Measurements from ENCODE around the gene PCDH8. TPM values are rescaled to one million over a fixed set of nuclear protein-coding genes. Genes with fewer than 3 reads are reported as not detected.

The PCDH8 gene
- total and polyA plus RNA-seq, 12 donors = not detected

GRCh38 chr13:52870143-52870542 lies 21.7 kb upstream of the PCDH8 start:
- intact Hi-C loops (cut with DNase I) = no loop called here
- ATAC-seq = no peak
- Histone ChIP-seq H3K4me1 (no peaks in the 10 kb centered on the region), H3K36me3 (no peaks in the 10 kb centered on the region), H3K27me3 (peaks cover 0 to 15% (median 0%) of the 10 kb centered on the region in 7 donors), H3K9me3 (peaks cover 0 to 18% (median 13%) of the 10 kb centered on the region in 11 donors), H3K27ac (no peak overlapping the region), H3K4me3 (no peak overlapping the region)
- no peak for DNase-seq
- no peak for TF ChIP-seq CTCF (IDR thresholded peaks at IDR 0.05)
- 71 to 78% methylated on average over 3 of the region's 3 CpGs for WGBS, 2 donors

GRCh38 chr13:52869621-52870020 lies 21.2 kb upstream of the PCDH8 start:
- Histone ChIP-seq H3K27me3 (peaks cover 0 to 15% (median 0%) of the 10 kb centered on the region in 7 donors), H3K27ac (no peak overlapping the region), H3K4me1 (no peaks in the 10 kb centered on the region), H3K36me3 (no peaks in the 10 kb centered on the region), H3K9me3 (peaks cover 0 to 13% (median 8%) of the 10 kb centered on the region in 11 donors), H3K4me3 (no peak overlapping the region)
- ATAC-seq (no peak), DNase-seq (no peak)
- WGBS, 2 donors = 52 to 54% methylated on average over 4 of the region's 4 CpGs
- no peak for TF ChIP-seq CTCF (IDR thresholded peaks at IDR 0.05)
- intact Hi-C loops (cut with DNase I) = no loop called here

- H3K4me3 ChIP-seq = no peak overlapping the region
- WGBS, 2 donors = 87 to 89% methylated on average over 4 of the region's 4 CpGs
Observed at GRCh38 chr13:52869050-52869449, 20.6 kb upstream of the PCDH8 start.

GRCh38 chr13:52868190-52868589 lies 19.8 kb upstream of the PCDH8 start:
- WGBS, 2 donors = 66 to 71% methylated on average over 4 of the region's 4 CpGs

More at GRCh38 chr13:52869050-52869449, 20.6 kb upstream of the PCDH8 start:
- H3K36me3 ChIP-seq = no peaks in the 10 kb centered on the region
- no peaks in the 10 kb centered on the region for H3K4me1 ChIP-seq
- no peak overlapping the region for H3K27ac ChIP-seq
- H3K9me3 ChIP-seq = peaks cover 0 to 7% (median 2%) of the 10 kb centered on the region in 11 donors
- DNase-seq (no peak), ATAC-seq (no peak)
- TF ChIP-seq CTCF (IDR thresholded peaks at IDR 0.05) = no peak
- H3K27me3 ChIP-seq = peaks cover 0 to 15% (median 0%) of the 10 kb centered on the region in 7 donors
- intact Hi-C loops (cut with DNase I) = no loop called here

More at GRCh38 chr13:52868190-52868589, 19.8 kb upstream of the PCDH8 start:
- Histone ChIP-seq H3K9me3 (peaks cover 0 to 2% (median 0%) of the 10 kb centered on the region in 11 donors), H3K36me3 (no peaks in the 10 kb centered on the region), H3K4me1 (no peaks in the 10 kb centered on the region), H3K4me3 (no peak overlapping the region), H3K27me3 (peaks cover 0 to 15% (median 0%) of the 10 kb centered on the region in 7 donors), H3K27ac (no peak overlapping the region)
- DNase-seq (no peak), ATAC-seq (no peak)
- intact Hi-C loops (cut with DNase I) = no loop called here
- TF ChIP-seq CTCF (IDR thresholded peaks at IDR 0.05) = no peak

Measured in heart right ventricle (tissue), 16 donors.